Astrocyte of the cerebellum (primary cell): ENCODE data around the gene DPM2.
A peak's percentile ranks its signal among the peaks of the same experiment; 100 is the strongest.

Experiments
- DNase-seq: peaks from one replicate; pipeline ENCODE4 v3.0.0-alpha.2; 2011; ENCODE audit warnings: low read depth
- H3K4me3 ChIP-seq: 2 replicates; pipeline ENCODE4 v1.5.1; 2011; ENCODE audit warnings: mild to moderate bottlenecking, low read depth, low read length, moderate library complexity
- in situ Hi-C: cut with HindIII; loops from 2 replicates; pipeline ENCODE4 v1.10.0; 2017; ENCODE audit warnings: low sequenced_read_pairs
- TF ChIP-seq, protein P1 (sequence below): IDR thresholded peaks from 2 replicates; pipeline ENCODE4 v1.5.1; 2012; ENCODE audit warnings: low read length, low read depth, moderate library complexity, mild to moderate bottlenecking; ENCODE audit errors: missing control alignments

The DPM2 gene

DNA sequence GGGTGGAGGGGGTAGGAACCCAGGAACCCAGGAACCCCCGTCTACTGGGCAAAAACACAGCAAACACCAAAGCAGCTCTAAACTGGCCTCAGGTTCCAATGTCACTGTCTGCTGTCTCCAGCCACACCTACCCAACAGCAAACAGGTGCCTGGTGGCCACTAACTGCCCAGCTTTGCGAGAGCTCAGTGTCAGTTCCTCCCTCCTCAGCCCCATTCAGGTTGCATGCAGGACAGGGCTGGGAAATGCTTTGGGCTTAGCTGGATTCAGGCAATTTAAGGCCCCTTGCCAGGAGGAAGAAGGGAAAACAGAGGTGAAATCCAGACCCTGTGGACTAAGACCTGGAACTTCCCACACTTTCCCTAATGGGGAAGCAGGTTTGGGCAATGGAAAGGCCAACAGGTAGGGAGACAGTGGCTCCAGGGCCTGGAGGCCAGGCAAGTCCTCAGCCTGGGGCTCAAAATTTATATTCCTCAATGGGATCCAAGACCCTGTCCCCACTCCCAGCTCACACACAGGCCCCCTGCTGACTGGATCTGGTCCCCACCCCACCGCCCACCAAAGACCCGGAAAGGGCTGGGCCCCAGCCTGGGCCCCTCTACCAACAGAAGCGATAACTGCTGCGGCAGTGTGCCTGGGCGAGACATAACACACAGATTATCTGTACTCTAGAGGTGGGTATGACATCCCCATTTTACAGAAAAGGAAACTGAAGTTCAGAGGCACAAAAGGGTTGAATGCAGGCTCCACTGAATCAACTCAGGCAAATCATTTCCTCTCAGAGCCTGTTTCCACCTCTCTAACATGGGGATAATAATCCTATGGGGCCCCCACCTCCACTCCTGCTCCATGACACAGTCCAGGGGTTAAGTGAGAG, 39.6 kb upstream of the DPM2 start:
- in situ Hi-C loops = no loop called here
- H3K4me3 ChIP-seq = peak overlapping the region; percentile 20
- no peak for DNase-seq

DNA sequence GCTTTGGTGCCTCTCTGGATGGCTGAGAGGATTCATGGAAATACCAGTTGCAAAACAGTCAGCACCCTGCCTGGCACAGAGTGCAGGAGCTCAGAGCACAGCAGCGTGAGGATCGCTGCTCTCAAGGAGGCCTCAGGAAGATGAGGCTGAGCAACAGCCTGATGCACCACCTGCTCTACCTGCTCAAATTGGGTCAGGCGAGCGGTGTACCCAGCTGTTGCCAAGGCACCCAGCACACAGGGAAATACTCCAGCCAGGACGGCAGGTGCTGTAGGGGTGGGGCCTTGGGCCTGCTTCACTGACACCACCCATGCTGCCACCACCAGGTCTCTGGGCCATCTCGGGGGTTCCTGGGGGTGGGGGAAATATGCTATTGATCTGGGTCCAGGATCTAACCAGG, 38.8 kb upstream of the DPM2 start:
- no peak overlapping the region for H3K4me3 ChIP-seq
- TF ChIP-seq, protein P1, sequence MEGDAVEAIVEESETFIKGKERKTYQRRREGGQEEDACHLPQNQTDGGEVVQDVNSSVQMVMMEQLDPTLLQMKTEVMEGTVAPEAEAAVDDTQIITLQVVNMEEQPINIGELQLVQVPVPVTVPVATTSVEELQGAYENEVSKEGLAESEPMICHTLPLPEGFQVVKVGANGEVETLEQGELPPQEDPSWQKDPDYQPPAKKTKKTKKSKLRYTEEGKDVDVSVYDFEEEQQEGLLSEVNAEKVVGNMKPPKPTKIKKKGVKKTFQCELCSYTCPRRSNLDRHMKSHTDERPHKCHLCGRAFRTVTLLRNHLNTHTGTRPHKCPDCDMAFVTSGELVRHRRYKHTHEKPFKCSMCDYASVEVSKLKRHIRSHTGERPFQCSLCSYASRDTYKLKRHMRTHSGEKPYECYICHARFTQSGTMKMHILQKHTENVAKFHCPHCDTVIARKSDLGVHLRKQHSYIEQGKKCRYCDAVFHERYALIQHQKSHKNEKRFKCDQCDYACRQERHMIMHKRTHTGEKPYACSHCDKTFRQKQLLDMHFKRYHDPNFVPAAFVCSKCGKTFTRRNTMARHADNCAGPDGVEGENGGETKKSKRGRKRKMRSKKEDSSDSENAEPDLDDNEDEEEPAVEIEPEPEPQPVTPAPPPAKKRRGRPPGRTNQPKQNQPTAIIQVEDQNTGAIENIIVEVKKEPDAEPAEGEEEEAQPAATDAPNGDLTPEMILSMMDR = no peak
- no peak for DNase-seq
- in situ Hi-C loops = no loop called here

More for the DNA sequence above, 39.6 kb upstream of the DPM2 start:
- TF ChIP-seq, protein P1 = no peak

DNA sequence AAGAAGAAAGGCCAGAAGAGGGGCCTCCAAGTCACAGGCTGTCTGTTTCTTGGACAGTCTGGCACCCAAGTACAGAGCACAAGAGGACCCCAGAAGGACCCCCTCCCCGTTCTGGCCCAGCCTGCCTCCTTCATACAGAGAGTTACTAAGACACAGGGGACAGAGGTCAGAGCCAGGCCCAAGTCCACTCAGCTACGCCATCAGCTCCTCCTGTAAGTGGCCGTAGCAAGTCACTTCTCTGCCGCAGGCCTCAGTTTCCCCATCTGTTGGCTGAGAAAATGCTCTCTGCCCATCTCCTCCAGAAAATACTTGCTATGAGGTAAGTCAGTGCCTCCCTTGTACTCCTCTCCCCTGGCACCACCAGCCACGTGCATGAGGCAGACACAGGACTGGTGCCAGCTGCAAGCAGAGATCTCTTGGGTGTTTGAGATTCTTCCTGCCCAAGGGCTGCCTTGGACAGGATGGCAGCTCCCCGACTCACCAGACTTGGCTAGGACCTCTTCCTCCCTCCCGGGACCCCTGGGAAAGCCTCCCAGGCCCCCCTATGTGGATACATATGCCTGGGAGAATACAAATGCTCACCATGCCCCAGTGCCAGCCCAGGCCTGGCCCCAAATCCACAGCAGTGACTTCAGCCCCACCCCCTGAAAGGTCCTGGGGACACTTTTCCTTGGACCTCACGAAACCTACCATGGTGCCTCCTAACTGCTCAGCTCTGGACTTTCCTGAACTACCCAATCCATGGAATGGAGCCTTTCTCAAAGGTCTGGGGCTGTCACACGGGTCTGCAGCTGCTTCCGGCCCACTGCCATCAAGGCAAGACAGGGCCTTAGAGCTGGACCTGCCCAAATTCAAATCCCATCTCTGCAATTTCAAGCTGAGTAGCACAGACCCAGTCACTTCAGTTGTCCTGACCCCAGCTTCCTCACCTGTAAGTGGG, 38.0 kb upstream of the DPM2 start:
- DNase-seq = no peak
- in situ Hi-C loops = no loop called here
- TF ChIP-seq, protein P1 = no peak
- no peak overlapping the region for H3K4me3 ChIP-seq

DNA sequence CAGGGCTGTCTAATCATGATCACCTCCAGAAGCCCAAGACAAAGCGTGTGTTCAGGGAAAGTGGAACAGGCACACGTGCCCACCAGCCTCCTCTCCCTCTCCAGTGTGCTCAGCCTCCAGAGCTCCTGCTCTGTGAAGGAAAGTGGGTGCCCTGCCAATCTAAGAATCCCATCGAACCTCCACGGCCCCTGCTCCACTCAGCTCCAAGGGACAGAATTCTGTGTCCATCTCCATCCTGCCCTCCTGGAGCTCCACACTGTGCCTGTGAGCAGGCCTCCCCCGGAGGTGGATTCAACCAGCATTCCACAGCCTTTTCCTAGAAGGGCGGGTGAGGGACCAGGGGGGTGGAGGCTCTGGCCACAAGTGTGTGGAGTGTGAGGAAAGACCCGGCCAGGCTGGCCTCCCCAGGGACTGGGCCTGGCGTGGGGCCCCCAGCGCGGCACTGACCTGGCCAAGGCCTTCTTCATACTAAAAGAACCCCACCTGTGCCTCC, 37.2 kb upstream of the DPM2 start:
- H3K4me3 ChIP-seq = no peak overlapping the region
- in situ Hi-C loops = no loop called here
- TF ChIP-seq, protein P1 = no peak
- no peak for DNase-seq

DNA sequence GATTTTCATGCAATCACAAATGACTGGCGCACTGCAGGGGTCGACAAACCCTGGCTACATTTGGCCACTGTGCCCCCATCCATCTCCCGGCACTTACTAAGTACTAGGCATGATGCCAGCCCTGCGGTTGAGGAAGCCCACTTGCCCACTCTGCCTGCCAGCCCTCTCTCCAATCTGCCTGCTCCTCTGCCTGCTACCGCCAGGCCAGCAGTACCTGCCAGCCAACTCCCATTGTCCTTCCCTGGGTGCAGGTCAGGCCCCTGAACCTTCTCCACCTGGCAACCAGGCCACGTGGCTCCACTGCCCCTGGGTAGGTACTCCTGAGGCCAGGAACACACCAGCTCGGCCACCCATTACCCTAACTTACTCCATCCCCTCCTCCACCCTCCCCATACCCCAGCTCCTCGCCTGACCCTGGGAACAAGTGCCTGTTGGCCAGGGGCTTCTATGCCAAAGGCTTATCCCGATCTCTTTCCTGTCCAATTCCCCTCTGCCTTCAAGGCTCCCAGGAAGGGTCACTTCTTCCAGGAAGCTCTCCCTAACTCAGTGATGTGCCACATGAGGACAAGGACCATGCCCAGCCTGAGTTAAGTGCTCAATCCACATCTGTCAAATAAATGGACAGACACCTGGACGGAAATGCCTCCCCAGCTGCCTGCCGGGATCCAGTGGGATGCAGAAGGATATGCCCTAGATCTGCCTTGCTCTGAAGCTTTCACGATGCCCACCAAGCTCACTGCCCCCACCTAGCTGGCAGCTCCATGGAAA, 36.5 kb upstream of the DPM2 start:
- TF ChIP-seq, protein P1 = no peak
- in situ Hi-C loops = no loop called here
- H3K4me3 ChIP-seq = no peak overlapping the region
- DNase-seq = no peak
